ENCODE data around the gene NLRP6. TPM values are rescaled to one million over a fixed set of nuclear protein-coding genes. Genes with fewer than 3 reads are reported as not detected.

NLRP6 gene
- total and polyA plus RNA-seq, 4 experiments from 2014 or later = 1.4 to 26.3 (median 18.4) TPM

GRCh38 chr11:253886-254270, 24.3 kb upstream of the NLRP6 start:
- Mint-ChIP-seq H3K4me1 (peaks cover 6 to 9% (median 7%) of the 10 kb centered on the region in 4 donors), H3K27ac (peak overlapping the region in 2 of 7 donors; percentile 52 to 80), H3K27me3 (no peaks in the 10 kb centered on the region), H3K9me3 (peaks cover 0 to 2% (median 0%) of the 10 kb centered on the region in 8 donors), H3K4me3 (no peak overlapping the region), H3K36me3 (peaks cover 32 to 42% of the 10 kb centered on the region in 2 donors)
- H3K4me1 ChIP-seq (ENCODE audit: insufficient read depth, low read length) = peaks cover 5% of the 10 kb centered on the region
- ChIA-PET POLR2A (ENCODE audit: partially characterized antibody) (interaction anchor here (1.1 to 2.0 kb wide), 2 partner anchors 24 to 27 kb away, joined by 5 to 6 read pairs; partner anchors contain the start of gene NLRP6), CTCF (ENCODE audit: partially characterized antibody) (interaction anchor here (6.7 kb wide), 1 partner anchor 13 kb away, joined by 50 read pairs; no protein-coding TSS in a partner anchor)
- intact Hi-C loops (cut with micrococcal nuclease) = no loop called here
- H3K27ac ChIP-seq (ENCODE audit: low read depth, low read length) = no peak overlapping the region
- H3K9me3 ChIP-seq (ENCODE audit: control insufficient read depth in 1 of 2, low read length in 2 of 2) = no peaks in the 10 kb centered on the region
- DNase-seq = no peak
- no peak overlapping the region for H3K4me3 ChIP-seq (ENCODE audit: low read length in 2 of 2)
- peaks cover 33% of the 10 kb centered on the region for H3K36me3 ChIP-seq (ENCODE audit: insufficient read depth, low read length)
- H3K27me3 ChIP-seq (ENCODE audit: insufficient read depth, low read length) = no peaks in the 10 kb centered on the region

GRCh38 chr11:255176-255575, 23.0 kb upstream of the NLRP6 start:
- ChIA-PET CTCF (ENCODE audit: partially characterized antibody) (interaction anchor here (1.1 kb wide), 1 partner anchor 24 kb away, joined by 3 read pairs; no protein-coding TSS in a partner anchor), POLR2A (ENCODE audit: partially characterized antibody) (no interaction called here)
- Histone ChIP-seq H3K27ac (ENCODE audit: low read depth, low read length) (no peak overlapping the region), H3K36me3 (ENCODE audit: insufficient read depth, low read length) (peaks cover 23% of the 10 kb centered on the region), H3K4me1 (ENCODE audit: insufficient read depth, low read length) (peaks cover 5% of the 10 kb centered on the region), H3K27me3 (ENCODE audit: insufficient read depth, low read length) (no peaks in the 10 kb centered on the region), H3K4me3 (ENCODE audit: low read length in 2 of 2) (no peak overlapping the region), H3K9me3 (ENCODE audit: control insufficient read depth in 1 of 2, low read length in 2 of 2) (no peaks in the 10 kb centered on the region)
- H3K4me1 Mint-ChIP-seq = peaks cover 6 to 9% (median 7%) of the 10 kb centered on the region in 4 donors
- peaks cover 0 to 2% of the 10 kb centered on the region in 2 donors for H3K27me3 Mint-ChIP-seq
- no peak overlapping the region for H3K4me3 Mint-ChIP-seq
- peaks cover 0 to 2% (median 0%) of the 10 kb centered on the region in 8 donors for H3K9me3 Mint-ChIP-seq
- peaks cover 27 to 35% of the 10 kb centered on the region in 2 donors for H3K36me3 Mint-ChIP-seq
- no peak for DNase-seq
- no peak overlapping the region for H3K27ac Mint-ChIP-seq
- intact Hi-C loops (cut with micrococcal nuclease) = no loop called here

GRCh38 chr11:255816-256215, 22.4 kb upstream of the NLRP6 start:
- ChIA-PET CTCF (ENCODE audit: partially characterized antibody) (interaction anchor here (1.1 kb wide), 1 partner anchor 24 kb away, joined by 3 read pairs; no protein-coding TSS in a partner anchor), POLR2A (ENCODE audit: partially characterized antibody) (no interaction called here)
- no peak for DNase-seq
- Mint-ChIP-seq H3K9me3 (peaks cover 0 to 2% (median 0%) of the 10 kb centered on the region in 8 donors), H3K4me3 (no peak overlapping the region), H3K4me1 (peaks cover 3 to 5% (median 4%) of the 10 kb centered on the region in 4 donors), H3K36me3 (peaks cover 23 to 30% of the 10 kb centered on the region in 2 donors), H3K27ac (peak overlapping the region in 2 of 7 donors; percentile 24 to 25), H3K27me3 (peaks cover 0 to 2% of the 10 kb centered on the region in 2 donors)
- Histone ChIP-seq H3K9me3 (ENCODE audit: control insufficient read depth in 1 of 2, low read length in 2 of 2) (no peaks in the 10 kb centered on the region), H3K4me3 (ENCODE audit: low read length in 2 of 2) (no peak overlapping the region), H3K27ac (ENCODE audit: low read depth, low read length) (no peak overlapping the region), H3K27me3 (ENCODE audit: insufficient read depth, low read length) (no peaks in the 10 kb centered on the region), H3K4me1 (ENCODE audit: insufficient read depth, low read length) (peaks cover 4% of the 10 kb centered on the region), H3K36me3 (ENCODE audit: insufficient read depth, low read length) (peaks cover 23% of the 10 kb centered on the region)
- intact Hi-C loops (cut with micrococcal nuclease) = no loop called here

- intact Hi-C loops (cut with micrococcal nuclease) = no loop called here
- Histone ChIP-seq H3K36me3 (ENCODE audit: insufficient read depth, low read length) (peaks cover 16% of the 10 kb centered on the region), H3K27me3 (ENCODE audit: insufficient read depth, low read length) (no peaks in the 10 kb centered on the region), H3K27ac (ENCODE audit: low read depth, low read length) (no peak overlapping the region), H3K9me3 (ENCODE audit: control insufficient read depth in 1 of 2, low read length in 2 of 2) (no peaks in the 10 kb centered on the region), H3K4me1 (ENCODE audit: insufficient read depth, low read length) (no peaks in the 10 kb centered on the region), H3K4me3 (ENCODE audit: low read length in 2 of 2) (no peak overlapping the region)
- Mint-ChIP-seq H3K27ac (no peak overlapping the region), H3K9me3 (peaks cover 0 to 2% (median 0%) of the 10 kb centered on the region in 8 donors), H3K27me3 (peaks cover 0 to 2% of the 10 kb centered on the region in 2 donors), H3K4me3 (no peak overlapping the region), H3K4me1 (no peaks in the 10 kb centered on the region), H3K36me3 (peaks cover 12 to 19% of the 10 kb centered on the region in 2 donors)
- ChIA-PET POLR2A (ENCODE audit: partially characterized antibody) (interaction anchor here (1.4 kb wide), 1 partner anchor 9 kb away, joined by 4 read pairs; no protein-coding TSS in a partner anchor), CTCF (ENCODE audit: partially characterized antibody) (interaction anchor here (1.3 kb wide), 1 partner anchor 48 kb away, joined by 4 read pairs; no protein-coding TSS in a partner anchor)
- DNase-seq = no peak
These were observed 21.1 kb upstream of the NLRP6 start for GRCh38 chr11:256952-257737.

GRCh38 chr11:257766-258493, 20.3 kb upstream of the NLRP6 start:
- H3K9me3 Mint-ChIP-seq = peaks cover 0 to 2% (median 0%) of the 10 kb centered on the region in 8 donors
- Histone ChIP-seq H3K36me3 (ENCODE audit: insufficient read depth, low read length) (peaks cover 8% of the 10 kb centered on the region), H3K27me3 (ENCODE audit: insufficient read depth, low read length) (no peaks in the 10 kb centered on the region), H3K4me3 (ENCODE audit: low read length in 2 of 2) (no peak overlapping the region), H3K27ac (ENCODE audit: low read depth, low read length) (no peak overlapping the region), H3K9me3 (ENCODE audit: control insufficient read depth in 1 of 2, low read length in 2 of 2) (no peaks in the 10 kb centered on the region), H3K4me1 (ENCODE audit: insufficient read depth, low read length) (no peaks in the 10 kb centered on the region)
- H3K36me3 Mint-ChIP-seq = peaks cover 6 to 11% of the 10 kb centered on the region in 2 donors
- no peak for DNase-seq
- POLR2A ChIA-PET (ENCODE audit: partially characterized antibody) = interaction anchor here (1.4 kb wide), 2 partner anchors 8 to 10 kb away, joined by 3 to 4 read pairs; no protein-coding TSS in a partner anchor
- intact Hi-C loops (cut with micrococcal nuclease) = no loop called here
- no peak overlapping the region for H3K4me3 Mint-ChIP-seq
- peaks cover 0 to 2% of the 10 kb centered on the region in 2 donors for H3K27me3 Mint-ChIP-seq
- peak overlapping the region in 1 of 7 donors; percentile 30 for H3K27ac Mint-ChIP-seq
- CTCF ChIA-PET (ENCODE audit: partially characterized antibody) = interaction anchor here (1.3 kb wide), 1 partner anchor 47 kb away, joined by 4 read pairs; no protein-coding TSS in a partner anchor
- H3K4me1 Mint-ChIP-seq = no peaks in the 10 kb centered on the region

- H3K27ac Mint-ChIP-seq = no peak overlapping the region
- H3K4me3 ChIP-seq (ENCODE audit: low read length in 2 of 2) = no peak overlapping the region
- H3K27me3 ChIP-seq (ENCODE audit: insufficient read depth, low read length) = no peaks in the 10 kb centered on the region
- intact Hi-C loops (cut with micrococcal nuclease) = no loop called here
- H3K36me3 ChIP-seq (ENCODE audit: insufficient read depth, low read length) = no peaks in the 10 kb centered on the region
- no peaks in the 10 kb centered on the region for H3K4me1 Mint-ChIP-seq
- CTCF ChIA-PET (ENCODE audit: partially characterized antibody) = interaction anchor here (3.0 kb wide), 1 partner anchor 9 kb away, joined by 19 read pairs; no protein-coding TSS in a partner anchor
- POLR2A ChIA-PET (ENCODE audit: partially characterized antibody) = interaction anchor here (1.3 to 1.4 kb wide), 2 partner anchors 9 to 19 kb away, joined by 3 read pairs; no protein-coding TSS in a partner anchor
- no peaks in the 10 kb centered on the region for H3K9me3 ChIP-seq (ENCODE audit: control insufficient read depth in 1 of 2, low read length in 2 of 2)
- no peak overlapping the region for H3K4me3 Mint-ChIP-seq
- no peak for DNase-seq
- peaks cover 0 to 2% (median 0%) of the 10 kb centered on the region in 8 donors for H3K9me3 Mint-ChIP-seq
- no peaks in the 10 kb centered on the region for H3K36me3 Mint-ChIP-seq
- H3K27ac ChIP-seq (ENCODE audit: low read depth, low read length) = no peak overlapping the region
- no peaks in the 10 kb centered on the region for H3K4me1 ChIP-seq (ENCODE audit: insufficient read depth, low read length)
- peaks cover 0 to 2% of the 10 kb centered on the region in 2 donors for H3K27me3 Mint-ChIP-seq
These were observed 18.8 kb upstream of the NLRP6 start for GRCh38 chr11:259413-259812.

Data from CD4-positive, alpha-beta memory T cell (primary cell).